ENCODE measurements around the gene BCAP31. TPM values are rescaled to one million over a fixed set of nuclear protein-coding genes. Genes with fewer than 3 reads are reported as not detected.

The BCAP31 gene
- total RNA-seq, 3 donors from 2014 or later = 158 to 209 (median 181) TPM

GRCh38 chrX:153704021-153704526 is 20.1 kb downstream of the BCAP31 start:
- no peaks in the 10 kb centered on the region for H3K9me3 ChIP-seq
- H3K4me1 ChIP-seq (ENCODE audit: low read depth) = peaks cover 4% of the 10 kb centered on the region
- ATAC-seq (no peak), DNase-seq (no peak)
- H3K36me3 ChIP-seq (ENCODE audit: low read depth) = no peaks in the 10 kb centered on the region
- intact Hi-C loops (cut with DNase I, micrococcal nuclease) = no loop called here
- H3K4me3 ChIP-seq = no peak overlapping the region
- TF ChIP-seq CTCF (IDR thresholded peaks at IDR 0.05) = no peak

GRCh38 chrX:153703036-153703370 is 21.2 kb downstream of the BCAP31 start:
- DNase-seq (peak; percentile 78 to 89 (median 83)), ATAC-seq (peak; percentile 61)
- TF ChIP-seq CTCF (IDR thresholded peaks at IDR 0.05) = no peak
- Histone ChIP-seq H3K4me1 (ENCODE audit: low read depth) (peaks cover 9% of the 10 kb centered on the region), H3K4me3 (no peak overlapping the region), H3K36me3 (ENCODE audit: low read depth) (no peaks in the 10 kb centered on the region), H3K9me3 (no peaks in the 10 kb centered on the region)
- intact Hi-C loops (cut with DNase I, micrococcal nuclease) = no loop called here

GRCh38 chrX:153702336-153703035 is 21.7 kb downstream of the BCAP31 start:
- ATAC-seq (no peak), DNase-seq (peak in 1 of 3 donors; percentile 27)
- H3K4me1 ChIP-seq (ENCODE audit: low read depth) = peaks cover 9% of the 10 kb centered on the region
- H3K36me3 ChIP-seq (ENCODE audit: low read depth) = no peaks in the 10 kb centered on the region
- no peak overlapping the region for H3K4me3 ChIP-seq
- no peak for TF ChIP-seq CTCF (IDR thresholded peaks at IDR 0.05)
- intact Hi-C loops (cut with DNase I, micrococcal nuclease) = no loop called here
- H3K9me3 ChIP-seq = no peaks in the 10 kb centered on the region

- intact Hi-C loops (cut with DNase I, micrococcal nuclease) = no loop called here
- H3K4me3 ChIP-seq = no peak overlapping the region
- no peaks in the 10 kb centered on the region for H3K9me3 ChIP-seq
- ATAC-seq (no peak), DNase-seq (peak in 1 of 3 donors; percentile 28)
- no peaks in the 10 kb centered on the region for H3K36me3 ChIP-seq (ENCODE audit: low read depth)
- H3K4me1 ChIP-seq (ENCODE audit: low read depth) = peaks cover 9% of the 10 kb centered on the region
- no peak for TF ChIP-seq CTCF (IDR thresholded peaks at IDR 0.05)
Measured at GRCh38 chrX:153701706-153702105, 22.5 kb downstream of the BCAP31 start.

- Histone ChIP-seq H3K36me3 (ENCODE audit: low read depth) (no peaks in the 10 kb centered on the region), H3K9me3 (no peaks in the 10 kb centered on the region), H3K4me3 (no peak overlapping the region), H3K4me1 (ENCODE audit: low read depth) (peaks cover 9% of the 10 kb centered on the region)
- ATAC-seq = no peak
- DNase-seq = no peak
- intact Hi-C loops (cut with DNase I, micrococcal nuclease) = no loop called here
- TF ChIP-seq CTCF (IDR thresholded peaks at IDR 0.05) = no peak
Measured at GRCh38 chrX:153700967-153701366, 23.2 kb downstream of the BCAP31 start.
